ENCODE data around the gene CACFD1. TPM values are rescaled to one million over a fixed set of nuclear protein-coding genes. Genes with fewer than 3 reads are reported as not detected.

Gene CACFD1
- total and polyA plus RNA-seq, 9 of the 15 experiments (the other 6 are each of a cell fraction or from before 2014, with no cell fraction given), result 0.11 to 1.4 (median 1.1) TPM; not detected in 2

- TF ChIP-seq NKRF (IDR thresholded peaks at IDR 0.05; ENCODE audit: borderline replicate concordance) (no peak), CCNT2 (IDR thresholded peaks at IDR 0.05; ENCODE audit: borderline replicate concordance, extremely low read depth, insufficient read length, low read depth, low read length) (no peak), GTF3C2 (IDR thresholded peaks at IDR 0.05; ENCODE audit: borderline replicate concordance, extremely low read depth, insufficient read length) (no peak), SREBF1 (IDR thresholded peaks at IDR 0.05; ENCODE audit: borderline replicate concordance, low read depth, low read length) (no peak)
Measured at GRCh38 chr9:133499132-133499891, 39.5 kb downstream of the CACFD1 start (continued).
